NCI-H526 treated with DMSO at 0.1 percent for 48 hours (cell line): Measurements from ENCODE around the gene MED25.

Experiments
- DNase-seq: peaks from one replicate; lab custom pipeline; 2025; lab: John Stamatoyannopoulos, UW

MED25 gene

GRCh38 chr19:49844138-49845095 lies 26.3 kb downstream of the MED25 start:
- no peak for DNase-seq

- DNase-seq = no peak
Measured at GRCh38 chr19:49845414-49845813, 27.3 kb downstream of the MED25 start.

GRCh38 chr19:49846408-49846807 lies 28.3 kb downstream of the MED25 start:
- DNase-seq = no peak

GRCh38 chr19:49847731-49848696 lies 29.9 kb downstream of the MED25 start:
- DNase-seq = no peak

- DNase-seq = no peak
Measured at GRCh38 chr19:49848938-49849337, 30.8 kb downstream of the MED25 start.

- no peak for DNase-seq
Measured at GRCh38 chr19:49849433-49850220, 31.5 kb downstream of the MED25 start.

GRCh38 chr19:49850221-49850486 lies 32.1 kb downstream of the MED25 start:
- DNase-seq = no peak

- DNase-seq = peak; percentile 82
Measured at GRCh38 chr19:49850487-49851342, 32.6 kb downstream of the MED25 start, which contains the start of gene PTOV1. Gene PTOV1 (plus strand): TSS chr19:49851159.

GRCh38 chr19:49851456-49852259 lies 33.6 kb downstream of the MED25 start:
- no peak for DNase-seq

- no peak for DNase-seq
Measured at GRCh38 chr19:49852631-49853126, 34.6 kb downstream of the MED25 start.

GRCh38 chr19:49853852-49854377 lies 35.8 kb downstream of the MED25 start:
- no peak for DNase-seq

- no peak for DNase-seq
Measured at GRCh38 chr19:49854378-49855263, 36.5 kb downstream of the MED25 start.

- DNase-seq = no peak
Measured at GRCh38 chr19:49855277-49855675, 37.2 kb downstream of the MED25 start.

GRCh38 chr19:49855676-49856573 lies 37.8 kb downstream of the MED25 start:
- DNase-seq = no peak

- no peak for DNase-seq
Measured at GRCh38 chr19:49856574-49857021, 38.5 kb downstream of the MED25 start.

- no peak for DNase-seq
Measured at GRCh38 chr19:49857061-49857837, 39.2 kb downstream of the MED25 start.

- DNase-seq = no peak
Measured at GRCh38 chr19:49857838-49858087, 39.7 kb downstream of the MED25 start.
